MV-4-11 (cell line): ENCODE data around the gene NBEA.
A peak's percentile ranks its signal among the peaks of the same experiment; 100 is the strongest.

Experiments
- DNase-seq: peaks from one replicate; lab custom pipeline; 2025; lab: John Stamatoyannopoulos, UW

NBEA gene

DNA sequence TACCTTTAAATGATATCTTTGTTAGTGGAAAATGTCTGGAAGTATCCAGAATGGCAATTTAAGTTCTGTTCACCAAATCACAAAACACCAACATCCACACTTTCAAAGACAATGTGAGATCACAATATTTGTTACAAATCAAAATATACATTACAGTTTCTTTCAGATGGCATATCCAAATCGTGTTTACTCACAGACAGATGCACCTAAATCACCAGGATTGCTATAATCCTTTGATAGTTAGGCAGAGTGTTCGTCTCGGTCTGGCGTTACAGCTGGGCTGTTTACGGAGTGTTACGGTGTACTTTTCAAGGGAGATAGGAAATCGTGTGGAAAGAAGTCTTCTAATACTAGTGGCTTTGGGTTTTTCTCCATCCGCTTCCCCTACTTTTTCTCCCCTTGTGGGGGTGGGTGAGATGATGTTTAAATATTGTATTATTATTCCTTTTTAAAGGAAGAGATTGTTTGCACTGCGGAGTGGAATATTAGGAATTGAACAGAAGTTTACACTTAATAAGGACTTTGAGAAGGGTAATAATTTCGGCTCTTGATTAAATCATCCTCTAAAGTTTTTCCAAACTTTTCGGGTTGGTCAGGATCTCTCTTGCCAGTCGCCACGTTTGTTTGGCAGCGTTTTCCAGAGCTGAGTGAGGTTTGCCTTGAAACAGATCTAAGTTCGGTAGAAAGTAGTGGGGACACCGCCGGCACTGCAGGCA, 532.6 kb downstream of the NBEA start:
- no peak for DNase-seq

- DNase-seq, result no peak
Measured at GRCh38 chr13:35475212-35475959, 533.3 kb downstream of the NBEA start.

DNA sequence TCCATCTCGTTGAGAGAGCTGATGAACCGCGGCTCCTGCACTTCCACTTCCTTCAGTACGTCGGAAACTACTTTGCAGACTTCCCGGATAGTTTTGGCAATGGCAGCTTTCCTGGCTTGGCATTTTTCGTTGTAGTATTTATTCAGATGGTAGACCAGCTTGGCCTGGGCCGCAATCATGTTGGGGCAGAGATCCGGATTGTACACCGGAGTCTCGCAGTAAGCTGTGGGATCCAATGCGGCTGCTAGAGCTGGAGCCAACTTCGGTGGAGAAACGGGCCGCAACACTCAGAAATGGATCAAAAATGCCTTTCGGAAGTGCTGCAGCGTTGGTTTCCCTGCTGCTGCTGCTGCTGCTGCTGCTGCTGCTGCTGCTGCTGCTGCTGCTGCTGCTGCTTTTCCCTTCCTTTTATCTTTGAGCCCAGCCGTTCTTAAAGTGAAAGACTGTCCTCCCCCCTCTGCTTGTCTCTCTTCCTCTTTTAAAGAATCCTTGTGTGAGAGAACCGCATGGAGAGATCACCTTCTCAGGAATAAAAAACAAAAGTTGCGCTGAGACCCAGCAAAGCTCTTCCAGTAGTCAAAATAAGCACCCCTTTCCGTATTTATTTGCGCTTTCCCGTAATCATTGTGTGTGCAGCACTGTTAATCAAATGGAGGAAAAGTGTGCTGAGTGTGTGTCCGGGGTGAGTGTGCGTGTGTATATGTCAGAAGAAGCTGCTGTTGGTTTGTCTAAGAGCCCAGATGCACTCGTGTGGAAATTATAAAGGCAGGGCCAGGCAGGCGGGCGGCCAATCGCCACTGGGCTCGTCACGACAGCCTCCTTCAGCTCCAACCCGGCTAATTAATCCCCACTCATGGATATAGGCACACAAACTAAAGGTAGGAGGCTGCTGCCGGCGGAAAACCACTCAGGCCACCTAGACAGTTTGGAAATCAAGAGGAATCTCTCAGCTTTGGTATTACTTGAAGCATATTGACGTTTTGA, 534.2 kb downstream of the NBEA start, which contains the start of gene MAB21L1:
TSS of gene MAB21L1 (minus strand) at position 730 of the 984 bp plus-strand sequence. CDS start at position 179, 551 bp downstream.
- peak; percentile 59 for DNase-seq

DNA sequence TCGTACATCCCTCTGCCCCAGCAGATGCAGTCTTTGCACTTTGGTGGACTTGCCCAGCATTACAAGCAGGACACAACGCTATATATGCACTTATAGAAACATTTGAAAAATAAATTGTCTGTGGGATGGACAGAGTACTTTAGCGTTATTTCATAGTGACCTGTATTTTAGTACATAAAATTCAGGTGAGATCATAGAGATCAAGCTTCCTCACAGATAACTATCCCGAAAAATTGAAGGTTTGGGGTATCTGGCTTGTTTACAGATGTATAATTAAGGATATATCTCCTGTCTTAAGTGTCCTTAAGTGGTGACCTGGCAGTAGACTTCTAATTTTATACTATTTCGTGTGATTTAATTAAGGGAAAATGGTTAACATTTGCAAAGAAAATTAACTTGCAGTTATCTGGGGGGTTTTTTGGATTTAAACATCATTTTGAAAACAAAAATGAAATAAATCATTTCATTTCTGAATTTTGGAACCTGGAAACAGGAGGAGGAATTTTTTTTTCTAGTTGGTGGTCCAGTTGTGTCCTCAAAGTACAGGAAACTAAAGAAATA, 535.4 kb downstream of the NBEA start:
- DNase-seq, result no peak

DNA sequence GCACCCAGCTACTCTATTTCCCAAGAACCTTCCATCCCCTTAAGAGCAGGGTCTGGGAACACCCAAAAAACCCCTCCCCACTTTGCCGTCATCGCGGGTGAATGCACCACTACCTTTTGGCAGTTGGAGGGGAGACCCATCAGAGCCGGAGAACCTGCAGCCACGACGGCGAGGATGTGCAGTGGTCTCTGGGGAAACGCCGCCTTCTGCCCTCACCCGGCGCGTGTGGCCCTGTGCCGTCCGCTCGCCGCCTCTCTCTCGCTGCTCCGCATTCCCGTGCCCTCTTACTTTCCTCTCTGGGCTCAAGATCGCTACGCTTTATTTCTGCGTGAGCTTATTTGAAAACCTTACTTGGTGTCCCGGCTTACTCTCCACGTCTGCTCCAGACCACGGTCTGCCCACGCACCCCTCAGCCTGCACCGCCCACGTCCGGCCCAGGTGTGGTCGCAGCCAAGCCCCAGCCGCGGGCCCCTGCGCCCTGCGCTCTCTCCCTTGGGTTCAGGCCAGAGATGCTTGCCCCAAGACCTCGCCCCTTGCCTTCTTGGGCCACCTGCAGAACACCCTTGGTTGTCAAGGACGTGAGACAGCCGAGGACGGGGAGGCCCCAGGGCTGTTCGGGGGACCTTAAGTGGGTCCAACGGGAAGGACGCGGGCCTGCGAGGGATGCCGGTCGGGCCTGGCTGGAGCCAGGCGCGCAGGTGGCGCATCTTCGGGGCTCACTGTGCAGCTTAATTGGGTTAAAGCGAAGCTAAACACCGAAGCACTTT, 536.4 kb downstream of the NBEA start:
- DNase-seq, result no peak

GRCh38 chr13:35479038-35479492, 537.0 kb downstream of the NBEA start:
- DNase-seq, result no peak

GRCh38 chr13:35479706-35480105, 537.6 kb downstream of the NBEA start:
- DNase-seq, result no peak

DNA sequence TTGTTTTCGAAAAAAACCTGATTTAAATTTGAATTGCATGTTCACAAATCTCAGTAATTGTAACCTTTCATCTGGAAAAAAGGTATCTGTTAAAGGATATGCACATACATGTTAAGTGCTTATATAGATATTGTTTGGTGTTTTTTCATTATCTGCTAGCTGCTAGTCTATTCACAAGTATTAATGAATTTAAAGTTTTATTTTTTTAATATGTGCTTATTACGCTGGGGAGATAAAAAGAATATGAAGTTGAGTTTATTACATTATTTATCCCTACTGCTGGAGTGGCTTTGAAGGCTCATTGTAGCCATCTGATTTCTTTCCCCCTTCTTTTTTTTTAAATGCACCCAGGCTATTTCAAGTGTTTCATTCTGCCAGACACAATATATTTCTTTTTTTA, 538.3 kb downstream of the NBEA start:
- no peak for DNase-seq

DNA sequence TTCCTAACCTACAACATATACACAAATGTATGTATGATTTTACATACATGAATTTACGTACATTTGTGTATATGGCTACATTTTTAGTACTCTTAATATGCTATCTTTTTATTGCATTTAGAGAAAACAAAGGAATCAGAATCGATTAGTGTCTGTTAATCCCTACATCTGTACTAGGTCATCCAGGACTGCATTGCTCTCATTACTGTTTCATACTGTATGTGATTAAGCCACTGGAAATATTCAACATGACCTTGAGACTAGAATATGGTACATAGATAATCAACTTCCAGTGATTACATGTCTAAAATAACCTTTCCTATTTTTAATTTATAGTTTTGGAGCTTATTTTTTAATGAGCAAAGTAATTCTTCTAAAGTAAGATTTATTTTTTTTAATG, 539.7 kb downstream of the NBEA start:
- no peak for DNase-seq

- DNase-seq, result no peak
Measured at GRCh38 chr13:35482527-35482926, 540.5 kb downstream of the NBEA start.

- no peak for DNase-seq
Measured at GRCh38 chr13:35483761-35484160, 541.7 kb downstream of the NBEA start.

GRCh38 chr13:35484384-35484783, 542.3 kb downstream of the NBEA start:
- DNase-seq, result no peak

DNA sequence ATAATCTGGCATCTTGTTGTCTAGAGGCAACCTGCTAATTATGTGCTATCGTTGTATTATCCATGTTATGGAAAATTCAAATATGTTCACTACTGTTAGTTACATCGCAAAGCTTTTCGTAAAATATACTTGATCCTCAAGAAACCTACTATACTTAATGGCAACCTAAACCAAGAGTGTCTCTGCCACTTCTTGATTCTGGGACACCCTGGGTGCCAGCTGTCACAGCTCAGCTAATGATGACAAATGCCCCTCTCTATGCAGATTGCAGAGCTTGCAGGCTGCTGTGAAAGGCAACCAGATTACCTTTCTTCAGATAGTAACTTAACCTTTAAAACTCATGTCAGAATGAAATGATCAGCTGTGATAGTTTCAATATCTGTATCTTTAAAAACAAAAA, 543.4 kb downstream of the NBEA start:
- no peak for DNase-seq

- DNase-seq, result no peak
Measured at GRCh38 chr13:35489050-35489449, 547.0 kb downstream of the NBEA start.

DNA sequence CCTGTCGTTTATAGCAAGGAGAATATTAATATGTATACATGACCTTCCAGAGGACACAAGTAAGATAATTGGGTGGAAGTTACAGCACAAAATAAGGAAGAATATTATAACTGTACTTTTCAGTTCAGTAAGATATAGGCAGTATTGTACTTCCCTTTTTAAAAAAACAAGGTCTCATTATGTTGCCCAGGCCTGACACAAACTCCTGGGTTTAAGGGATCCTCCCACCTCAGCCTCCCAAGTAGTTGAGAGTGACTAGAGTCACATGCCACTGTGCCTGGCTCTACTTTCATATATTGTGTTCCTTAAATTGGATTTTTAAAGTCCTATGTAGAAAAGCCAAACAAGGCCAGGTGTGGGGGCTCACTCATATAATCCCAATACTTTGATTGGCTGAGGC, 553.9 kb downstream of the NBEA start:
- DNase-seq, result peak; percentile 70

- peak; percentile 86 for DNase-seq
Measured at GRCh38 chr13:35496761-35497386, 554.8 kb downstream of the NBEA start.

DNA sequence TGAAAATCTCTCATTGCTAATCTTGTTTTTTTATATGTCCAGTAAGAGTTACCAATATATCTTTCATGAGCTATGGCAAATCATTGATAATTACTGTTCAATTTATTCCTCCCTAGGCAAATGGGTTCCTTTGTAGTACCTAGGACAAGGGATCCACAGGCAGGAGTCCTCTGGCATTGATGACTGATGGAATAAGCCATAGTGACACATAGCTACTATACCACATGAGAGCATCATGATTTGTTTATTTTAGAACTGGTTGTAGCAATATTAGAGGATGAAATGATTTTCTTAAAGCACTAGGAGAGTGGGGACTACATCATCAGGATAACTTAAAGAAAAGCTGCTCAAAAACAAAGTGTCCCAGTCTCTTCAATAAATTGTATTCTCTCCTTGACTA, 556.2 kb downstream of the NBEA start:
- DNase-seq, result no peak

GRCh38 chr13:35499196-35499662, 557.2 kb downstream of the NBEA start:
- no peak for DNase-seq

DNA sequence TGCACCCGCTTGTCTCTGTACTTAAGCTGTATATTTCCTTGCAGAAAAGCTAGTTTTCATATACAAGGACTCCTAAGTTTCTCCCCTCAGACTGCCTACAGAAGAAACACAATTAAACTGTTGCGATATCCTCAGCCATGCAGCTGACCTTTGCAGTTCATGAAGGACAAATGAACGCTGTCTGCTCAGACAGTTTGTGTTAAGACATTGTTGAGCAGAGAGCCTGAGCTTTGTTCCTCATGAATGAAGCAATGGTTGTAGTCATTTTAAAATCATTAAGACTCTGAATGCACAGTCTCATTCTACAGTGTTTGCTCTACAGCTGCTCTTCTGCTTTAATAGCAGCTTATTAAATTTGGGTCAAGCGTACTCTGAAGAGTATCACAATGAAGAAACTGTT, 557.6 kb downstream of the NBEA start:
- no peak for DNase-seq

DNA sequence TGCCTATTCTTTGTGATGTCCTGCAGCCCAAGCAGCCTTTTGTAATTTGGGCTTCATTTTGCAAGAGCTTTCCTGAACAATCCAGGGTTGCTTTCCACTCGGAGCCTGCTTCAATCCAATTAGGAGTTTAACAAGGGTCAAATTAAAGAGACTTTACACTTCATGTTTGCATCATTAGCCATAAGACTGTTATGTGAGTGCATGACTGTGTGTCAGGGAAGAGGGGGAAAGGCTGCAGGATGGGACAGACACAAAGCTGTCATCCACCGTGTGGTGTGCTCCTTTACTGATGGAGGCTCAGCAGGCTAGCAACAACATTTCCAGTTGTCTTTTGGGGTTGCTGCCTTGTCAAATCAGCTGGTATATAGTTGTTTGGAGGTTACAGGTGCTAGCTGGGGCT, 558.1 kb downstream of the NBEA start:
- no peak for DNase-seq
